ENCODE results near the gene CFAP298.
"Not testable (repeated sequence)": the region's sequence is repeated elsewhere in the genome, so short reads cannot be mapped to it uniquely, and the experiment has no call there.

DNA sequence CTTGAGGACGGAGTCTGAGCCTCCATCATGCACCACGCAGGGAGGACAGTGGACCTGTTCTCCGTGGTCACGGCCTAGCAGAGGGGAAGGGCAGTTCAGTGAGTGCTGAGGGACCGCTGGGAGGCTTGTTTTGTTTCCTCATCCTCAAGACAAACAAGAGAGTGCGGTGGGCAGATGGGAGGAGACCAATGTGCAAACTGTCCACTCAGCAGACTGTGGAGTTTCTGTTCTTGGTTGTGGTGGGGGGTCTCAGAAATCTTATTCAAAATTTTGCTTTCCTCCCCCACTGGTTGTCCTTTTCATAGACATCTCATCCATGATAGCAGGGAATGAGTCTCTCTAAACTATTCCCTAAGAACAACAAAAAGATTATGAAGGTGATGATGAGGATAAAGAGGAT is 6.0 kb upstream of the CFAP298 start:
- TF ChIP-seq POLR2A (IDR thresholded peaks at IDR 0.05), result not testable (repeated sequence)
- TF ChIP-seq, protein P1, sequence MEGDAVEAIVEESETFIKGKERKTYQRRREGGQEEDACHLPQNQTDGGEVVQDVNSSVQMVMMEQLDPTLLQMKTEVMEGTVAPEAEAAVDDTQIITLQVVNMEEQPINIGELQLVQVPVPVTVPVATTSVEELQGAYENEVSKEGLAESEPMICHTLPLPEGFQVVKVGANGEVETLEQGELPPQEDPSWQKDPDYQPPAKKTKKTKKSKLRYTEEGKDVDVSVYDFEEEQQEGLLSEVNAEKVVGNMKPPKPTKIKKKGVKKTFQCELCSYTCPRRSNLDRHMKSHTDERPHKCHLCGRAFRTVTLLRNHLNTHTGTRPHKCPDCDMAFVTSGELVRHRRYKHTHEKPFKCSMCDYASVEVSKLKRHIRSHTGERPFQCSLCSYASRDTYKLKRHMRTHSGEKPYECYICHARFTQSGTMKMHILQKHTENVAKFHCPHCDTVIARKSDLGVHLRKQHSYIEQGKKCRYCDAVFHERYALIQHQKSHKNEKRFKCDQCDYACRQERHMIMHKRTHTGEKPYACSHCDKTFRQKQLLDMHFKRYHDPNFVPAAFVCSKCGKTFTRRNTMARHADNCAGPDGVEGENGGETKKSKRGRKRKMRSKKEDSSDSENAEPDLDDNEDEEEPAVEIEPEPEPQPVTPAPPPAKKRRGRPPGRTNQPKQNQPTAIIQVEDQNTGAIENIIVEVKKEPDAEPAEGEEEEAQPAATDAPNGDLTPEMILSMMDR (IDR thresholded peaks at IDR 0.05), result not testable (repeated sequence)
